ENCODE results near the gene COL4A1. TPM values are rescaled to one million over a fixed set of nuclear protein-coding genes. Genes with fewer than 3 reads are reported as not detected.
"Not testable (repeated sequence)": the region's sequence is repeated elsewhere in the genome, so short reads cannot be mapped to it uniquely, and the experiment has no call there.

COL4A1 gene
- total RNA-seq, 1 experiment from 2014 or later, result not detected

DNA sequence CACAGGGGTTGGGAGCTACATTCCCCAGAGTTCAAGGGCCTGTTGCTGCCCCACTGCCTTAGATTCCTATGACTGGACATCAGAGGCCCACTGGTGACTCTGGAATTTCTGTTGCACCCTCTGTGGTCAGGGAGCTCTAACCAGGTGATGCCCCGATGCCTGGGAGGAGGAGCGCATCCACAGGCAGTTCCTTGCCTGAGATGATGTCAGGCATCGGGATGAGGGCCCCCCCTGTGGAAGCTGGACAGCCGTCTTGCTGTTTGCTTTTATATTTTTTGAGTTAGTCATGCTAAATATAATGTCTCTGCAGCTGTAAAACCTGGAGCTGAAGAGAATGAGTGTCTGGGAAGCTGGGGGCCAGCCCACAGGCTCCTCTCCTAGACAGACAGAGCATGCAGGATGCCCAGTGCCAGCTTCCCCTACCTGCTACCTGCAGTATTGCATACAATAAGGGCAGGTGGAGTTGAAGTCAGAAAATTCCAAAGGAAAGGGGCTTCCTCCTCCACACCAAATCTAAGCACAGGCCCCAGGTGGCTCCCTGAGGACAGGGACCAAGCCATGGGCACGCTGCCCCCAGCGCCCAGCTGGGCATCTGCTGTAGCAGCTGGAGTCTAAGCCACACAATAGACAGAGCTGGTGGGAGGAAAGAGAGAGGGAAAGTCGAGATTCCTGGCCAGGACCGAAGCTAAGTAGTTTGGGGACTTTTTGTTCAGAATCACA lies 16.4 kb upstream of the COL4A1 start:
- H3K9me2 ChIP-seq (replicated peaks; ENCODE audit: insufficient read depth, low read length), result no peaks in the 10 kb centered on the region
- peak; percentile 12 for DNase-seq

DNA sequence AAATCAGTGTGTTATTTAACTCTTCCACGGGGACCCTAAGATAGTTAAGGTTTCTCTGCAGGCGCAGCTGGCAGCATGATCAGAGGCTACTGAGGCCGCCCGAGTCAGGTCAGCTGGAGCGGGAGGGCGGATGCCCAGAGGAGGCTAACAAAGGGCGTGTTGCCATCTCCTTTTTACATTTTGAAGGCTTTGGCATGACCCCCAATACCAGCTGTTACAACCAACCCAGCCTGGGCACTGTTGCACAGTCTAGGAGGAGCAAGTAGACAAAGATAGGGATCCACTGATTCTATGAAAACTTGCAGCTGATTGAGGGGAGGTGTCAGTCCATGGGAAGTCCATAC lies 15.8 kb upstream of the COL4A1 start:
- no peaks in the 10 kb centered on the region for H3K9me2 ChIP-seq (replicated peaks; ENCODE audit: insufficient read depth, low read length)
- H3K36me3 ChIP-seq (ENCODE audit: insufficient read depth, low read length), result no peaks in the 10 kb centered on the region
- no peaks in the 10 kb centered on the region for H3K4me1 ChIP-seq (ENCODE audit: low read length)
- no peaks in the 10 kb centered on the region for H3K79me2 ChIP-seq (ENCODE audit: low read length)
- DNase-seq, result no peak
- H3K27me3 ChIP-seq (ENCODE audit: low read length), result no peaks in the 10 kb centered on the region
- H3K9me3 ChIP-seq (ENCODE audit: low read length), result no peaks in the 10 kb centered on the region
- no peak overlapping the region for H3K4me2 ChIP-seq (ENCODE audit: low read depth, low read length, poor library complexity, severe bottlenecking)
- no peak overlapping the region for H3K4me3 ChIP-seq (ENCODE audit: low read length)
- no peaks in the 10 kb centered on the region for H4K20me1 ChIP-seq (ENCODE audit: insufficient read depth, low read depth, low read length)
- H3K27ac ChIP-seq (ENCODE audit: low read length), result no peak overlapping the region
- H2AFZ ChIP-seq (ENCODE audit: low read length), result no peak overlapping the region
- H3K9ac ChIP-seq (ENCODE audit: low read length), result no peak overlapping the region

More for the DNA sequence above, 16.4 kb upstream of the COL4A1 start:
- no peaks in the 10 kb centered on the region for H3K27me3 ChIP-seq (ENCODE audit: low read length)
- H2AFZ ChIP-seq (ENCODE audit: low read length), result no peak overlapping the region
- H4K20me1 ChIP-seq (ENCODE audit: insufficient read depth, low read depth, low read length), result no peaks in the 10 kb centered on the region
- H3K9me3 ChIP-seq (ENCODE audit: low read length), result no peaks in the 10 kb centered on the region
- H3K27ac ChIP-seq (ENCODE audit: low read length), result no peak overlapping the region
- no peak overlapping the region for H3K4me3 ChIP-seq (ENCODE audit: low read length)
- H3K36me3 ChIP-seq (ENCODE audit: insufficient read depth, low read length), result no peaks in the 10 kb centered on the region
- H3K4me2 ChIP-seq (ENCODE audit: low read depth, low read length, poor library complexity, severe bottlenecking), result no peak overlapping the region
- H3K4me1 ChIP-seq (ENCODE audit: low read length), result no peaks in the 10 kb centered on the region
- H3K79me2 ChIP-seq (ENCODE audit: low read length), result no peaks in the 10 kb centered on the region
- H3K9ac ChIP-seq (ENCODE audit: low read length), result no peak overlapping the region

GRCh38 chr13:110322126-110322827 lies 15.3 kb upstream of the COL4A1 start:
- Histone ChIP-seq H3K4me2 (ENCODE audit: low read depth, low read length, poor library complexity, severe bottlenecking) (no peak overlapping the region), H3K4me3 (ENCODE audit: low read length) (no peak overlapping the region), H3K79me2 (ENCODE audit: low read length) (no peaks in the 10 kb centered on the region), H3K9me2 (replicated peaks; ENCODE audit: insufficient read depth, low read length) (no peaks in the 10 kb centered on the region), H3K27me3 (ENCODE audit: low read length) (no peaks in the 10 kb centered on the region), H4K20me1 (ENCODE audit: insufficient read depth, low read depth, low read length) (no peaks in the 10 kb centered on the region), H3K4me1 (ENCODE audit: low read length) (no peaks in the 10 kb centered on the region), H3K27ac (ENCODE audit: low read length) (no peak overlapping the region), H3K9ac (ENCODE audit: low read length) (no peak overlapping the region), H3K9me3 (ENCODE audit: low read length) (no peaks in the 10 kb centered on the region), H2AFZ (ENCODE audit: low read length) (no peak overlapping the region), H3K36me3 (ENCODE audit: insufficient read depth, low read length) (no peaks in the 10 kb centered on the region)
- no peak for DNase-seq

GRCh38 chr13:110321573-110321972 lies 14.6 kb upstream of the COL4A1 start:
- H3K27ac ChIP-seq (ENCODE audit: low read length); H3K4me3 ChIP-seq (ENCODE audit: low read length); H3K9me2 ChIP-seq (replicated peaks; ENCODE audit: insufficient read depth, low read length); H3K27me3 ChIP-seq (ENCODE audit: low read length); H4K20me1 ChIP-seq (ENCODE audit: insufficient read depth, low read depth, low read length); H3K79me2 ChIP-seq (ENCODE audit: low read length); H3K36me3 ChIP-seq (ENCODE audit: insufficient read depth, low read length); H3K9me3 ChIP-seq (ENCODE audit: low read length); H3K9ac ChIP-seq (ENCODE audit: low read length); DNase-seq; H3K4me2 ChIP-seq (ENCODE audit: low read depth, low read length, poor library complexity, severe bottlenecking); H3K4me1 ChIP-seq (ENCODE audit: low read length); H2AFZ ChIP-seq (ENCODE audit: low read length): not testable (repeated sequence)

GRCh38 chr13:110320645-110321044 lies 13.7 kb upstream of the COL4A1 start:
- H3K4me2 ChIP-seq (ENCODE audit: low read depth, low read length, poor library complexity, severe bottlenecking), result no peak overlapping the region
- no peak overlapping the region for H3K9ac ChIP-seq (ENCODE audit: low read length)
- H3K9me2 ChIP-seq (replicated peaks; ENCODE audit: insufficient read depth, low read length), result no peaks in the 10 kb centered on the region
- no peaks in the 10 kb centered on the region for H3K4me1 ChIP-seq (ENCODE audit: low read length)
- H3K36me3 ChIP-seq (ENCODE audit: insufficient read depth, low read length), result no peaks in the 10 kb centered on the region
- no peak overlapping the region for H3K4me3 ChIP-seq (ENCODE audit: low read length)
- no peaks in the 10 kb centered on the region for H3K9me3 ChIP-seq (ENCODE audit: low read length)
- no peak overlapping the region for H2AFZ ChIP-seq (ENCODE audit: low read length)
- H4K20me1 ChIP-seq (ENCODE audit: insufficient read depth, low read depth, low read length), result no peaks in the 10 kb centered on the region
- no peaks in the 10 kb centered on the region for H3K79me2 ChIP-seq (ENCODE audit: low read length)
- DNase-seq, result no peak
- H3K27me3 ChIP-seq (ENCODE audit: low read length), result no peaks in the 10 kb centered on the region
- no peak overlapping the region for H3K27ac ChIP-seq (ENCODE audit: low read length)

DNA sequence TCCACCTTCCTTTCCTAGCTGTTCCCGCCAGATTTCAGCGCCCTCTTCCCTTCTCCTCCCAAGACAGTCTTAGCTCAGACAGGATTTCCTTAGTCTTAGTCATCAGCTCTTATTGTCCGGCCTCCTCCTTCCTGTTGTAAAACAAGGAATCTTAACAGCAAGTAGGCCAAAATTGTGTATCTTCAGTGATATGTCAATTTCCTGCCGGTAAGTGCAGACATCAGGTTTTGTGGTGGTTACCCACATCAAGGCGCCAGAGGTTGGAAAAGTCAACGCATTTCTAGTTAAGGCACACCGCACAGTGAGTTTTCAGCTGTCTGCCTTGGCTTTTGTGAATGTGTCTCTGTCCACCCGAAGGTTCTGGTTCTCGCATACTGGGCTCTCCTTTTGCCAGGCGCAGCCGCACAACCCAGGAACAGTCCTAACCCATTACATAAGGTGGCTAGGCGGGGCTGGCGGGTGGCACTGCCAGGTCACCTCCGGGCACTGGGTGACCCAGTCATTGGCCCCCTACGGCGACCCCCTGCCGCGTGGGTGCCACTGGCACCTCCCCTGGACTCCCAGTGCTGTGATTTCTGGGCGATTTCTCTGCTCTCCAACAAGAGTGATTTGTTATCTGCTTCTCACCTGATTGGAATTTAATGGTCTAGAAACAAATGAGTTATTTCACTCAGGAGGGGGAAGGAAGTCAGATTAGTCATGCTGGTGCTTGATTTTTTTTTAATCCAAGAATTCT lies 13.0 kb upstream of the COL4A1 start:
- Histone ChIP-seq H3K4me2 (ENCODE audit: low read depth, low read length, poor library complexity, severe bottlenecking) (no peak overlapping the region), H3K27ac (ENCODE audit: low read length) (no peak overlapping the region), H3K4me1 (ENCODE audit: low read length) (no peaks in the 10 kb centered on the region), H4K20me1 (ENCODE audit: insufficient read depth, low read depth, low read length) (no peaks in the 10 kb centered on the region), H3K27me3 (ENCODE audit: low read length) (no peaks in the 10 kb centered on the region), H3K9me3 (ENCODE audit: low read length) (no peaks in the 10 kb centered on the region), H3K9me2 (replicated peaks; ENCODE audit: insufficient read depth, low read length) (no peaks in the 10 kb centered on the region), H2AFZ (ENCODE audit: low read length) (no peak overlapping the region), H3K4me3 (ENCODE audit: low read length) (no peak overlapping the region), H3K9ac (ENCODE audit: low read length) (no peak overlapping the region), H3K36me3 (ENCODE audit: insufficient read depth, low read length) (no peaks in the 10 kb centered on the region), H3K79me2 (ENCODE audit: low read length) (no peaks in the 10 kb centered on the region)
- DNase-seq, result no peak

- no peak overlapping the region for H3K4me3 ChIP-seq (ENCODE audit: low read length)
- no peaks in the 10 kb centered on the region for H3K9me2 ChIP-seq (replicated peaks; ENCODE audit: insufficient read depth, low read length)
- H3K4me1 ChIP-seq (ENCODE audit: low read length), result no peaks in the 10 kb centered on the region
- no peaks in the 10 kb centered on the region for H4K20me1 ChIP-seq (ENCODE audit: insufficient read depth, low read depth, low read length)
- DNase-seq, result no peak
- no peaks in the 10 kb centered on the region for H3K36me3 ChIP-seq (ENCODE audit: insufficient read depth, low read length)
- H3K4me2 ChIP-seq (ENCODE audit: low read depth, low read length, poor library complexity, severe bottlenecking), result no peak overlapping the region
- no peaks in the 10 kb centered on the region for H3K79me2 ChIP-seq (ENCODE audit: low read length)
- no peak overlapping the region for H2AFZ ChIP-seq (ENCODE audit: low read length)
- no peaks in the 10 kb centered on the region for H3K9me3 ChIP-seq (ENCODE audit: low read length)
- no peaks in the 10 kb centered on the region for H3K27me3 ChIP-seq (ENCODE audit: low read length)
- H3K9ac ChIP-seq (ENCODE audit: low read length), result no peak overlapping the region
- H3K27ac ChIP-seq (ENCODE audit: low read length), result no peak overlapping the region
Observed at GRCh38 chr13:110319397-110319773, 12.4 kb upstream of the COL4A1 start.

DNA sequence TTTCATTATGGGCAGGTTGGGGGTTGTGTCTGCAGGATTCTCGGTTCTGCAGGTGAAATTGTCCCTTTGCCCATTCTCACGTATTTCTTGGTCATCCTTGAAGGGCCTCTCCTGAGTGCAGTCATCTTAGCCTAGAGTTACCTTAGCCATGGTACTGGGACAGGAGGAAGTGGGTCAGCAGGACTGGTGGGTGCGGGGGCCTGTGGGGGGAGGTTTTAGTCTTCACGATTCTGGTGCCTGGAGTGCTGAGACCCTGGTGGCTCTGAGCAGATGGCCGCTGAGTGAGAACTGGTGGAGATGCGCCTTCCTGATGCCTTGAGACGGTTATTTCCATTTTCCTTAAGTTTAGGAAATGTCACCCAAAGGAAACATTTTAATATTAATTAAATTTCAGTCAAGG lies 12.0 kb upstream of the COL4A1 start:
- no peaks in the 10 kb centered on the region for H3K9me3 ChIP-seq (ENCODE audit: low read length)
- H3K27me3 ChIP-seq (ENCODE audit: low read length), result no peaks in the 10 kb centered on the region
- no peaks in the 10 kb centered on the region for H3K36me3 ChIP-seq (ENCODE audit: insufficient read depth, low read length)
- no peak overlapping the region for H3K9ac ChIP-seq (ENCODE audit: low read length)
- H3K27ac ChIP-seq (ENCODE audit: low read length), result no peak overlapping the region
- H4K20me1 ChIP-seq (ENCODE audit: insufficient read depth, low read depth, low read length), result no peaks in the 10 kb centered on the region
- no peak overlapping the region for H3K4me2 ChIP-seq (ENCODE audit: low read depth, low read length, poor library complexity, severe bottlenecking)
- H3K79me2 ChIP-seq (ENCODE audit: low read length), result no peaks in the 10 kb centered on the region
- no peak overlapping the region for H3K4me3 ChIP-seq (ENCODE audit: low read length)
- H3K4me1 ChIP-seq (ENCODE audit: low read length), result no peaks in the 10 kb centered on the region
- no peak overlapping the region for H2AFZ ChIP-seq (ENCODE audit: low read length)
- no peak for DNase-seq
- H3K9me2 ChIP-seq (replicated peaks; ENCODE audit: insufficient read depth, low read length), result no peaks in the 10 kb centered on the region

Data from Karpas-422 (cell line).